HG02943 (cell line): ENCODE data around the gene GATB.

Experiments used
- ATAC-seq: cut with Tn5 transposase; IDR thresholded peaks from one replicate; pipeline ENCODE4 v1.9.1; 2021; ENCODE audit warnings: mild to moderate bottlenecking, low read depth, moderate library complexity; ENCODE audit not compliant: unreplicated experiment

GATB gene

DNA sequence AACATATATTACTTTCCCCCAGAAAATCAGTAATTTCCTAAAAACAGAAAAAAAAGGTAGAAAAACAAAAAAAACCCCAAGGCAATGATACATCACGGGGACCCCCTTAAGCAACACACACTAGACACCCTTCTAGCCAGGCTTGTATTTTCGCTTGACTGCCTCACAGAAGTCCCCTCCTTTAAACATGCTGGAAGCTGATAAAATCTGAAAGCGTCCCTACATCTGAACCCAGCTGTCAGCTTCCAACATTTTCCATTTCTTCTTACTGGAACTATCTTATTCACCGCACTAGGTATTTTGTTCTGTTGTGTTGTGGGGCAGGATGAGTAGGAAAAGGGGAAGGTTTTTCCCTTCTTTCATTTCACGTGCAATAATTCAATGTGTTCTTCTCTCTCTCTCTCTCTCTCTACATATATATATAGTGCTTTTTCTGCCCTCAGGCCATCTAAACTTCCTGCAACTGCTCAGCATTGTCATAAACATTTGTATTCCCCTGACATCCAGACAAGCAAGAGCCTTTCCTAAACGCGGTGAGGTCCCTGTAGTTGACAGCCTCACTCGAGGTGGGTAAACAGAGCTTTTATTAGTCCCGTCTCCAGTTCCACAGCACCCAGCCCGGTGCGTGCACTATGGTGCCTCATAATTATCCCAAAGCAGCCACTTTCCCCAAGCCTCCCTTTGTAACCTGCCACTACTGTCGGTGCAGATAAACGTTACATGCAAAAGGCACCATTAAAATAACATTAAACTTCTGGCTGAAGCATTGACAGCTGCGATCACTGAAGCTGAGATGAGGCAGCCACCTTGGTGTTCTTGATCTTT lies 82.5 kb downstream of the GATB start:
- no peak for ATAC-seq

DNA sequence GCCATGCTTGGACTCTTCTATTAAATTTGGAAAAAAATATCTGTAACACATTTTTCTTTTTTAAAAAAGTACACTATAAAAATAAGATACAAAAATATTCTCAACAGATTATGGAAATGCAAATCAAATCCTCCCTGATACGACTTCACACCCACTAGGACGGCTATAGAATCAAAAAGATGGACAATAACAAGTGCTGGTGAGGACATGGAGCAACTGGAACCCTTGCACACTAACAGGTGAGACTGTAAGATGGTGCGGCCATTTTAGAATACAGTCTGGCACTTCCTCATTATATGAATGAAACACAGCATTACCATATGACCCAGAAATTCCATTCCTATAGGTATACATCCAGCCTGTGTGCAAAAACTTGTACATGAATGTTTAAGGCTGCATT lies 83.6 kb downstream of the GATB start:
- no peak for ATAC-seq

- no peak for ATAC-seq
Measured at GRCh38 chr4:151676301-151676700, 84.5 kb downstream of the GATB start.

DNA sequence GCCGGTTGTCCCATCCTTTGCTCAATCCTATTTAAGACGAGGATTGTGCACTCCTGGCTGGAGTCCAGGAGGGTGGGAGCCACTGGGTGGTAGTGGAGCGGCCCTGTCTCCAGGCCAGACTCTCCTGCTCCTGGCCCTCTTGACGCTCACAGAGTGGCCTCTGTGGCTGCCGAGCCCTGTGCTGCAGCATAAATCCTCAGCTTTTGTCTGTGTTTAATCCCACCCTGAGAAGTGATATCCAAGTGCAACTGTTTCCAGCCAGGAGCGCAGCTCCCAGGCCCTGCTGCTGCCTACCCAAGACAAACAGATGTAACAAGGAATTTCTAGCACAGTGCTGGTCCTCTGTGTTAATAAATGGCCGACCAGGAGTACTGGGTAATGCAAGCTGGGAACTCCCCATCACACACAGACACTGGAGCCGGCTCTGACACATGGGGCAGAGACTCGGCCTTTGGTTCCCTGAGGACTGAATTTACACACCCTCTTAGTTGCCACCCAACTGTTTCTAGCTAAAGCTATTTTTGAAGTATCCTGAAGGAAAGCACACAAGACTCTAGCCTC lies 85.3 kb downstream of the GATB start:
- ATAC-seq, result no peak

GRCh38 chr4:151674804-151675391 lies 85.9 kb downstream of the GATB start:
- ATAC-seq, result no peak

DNA sequence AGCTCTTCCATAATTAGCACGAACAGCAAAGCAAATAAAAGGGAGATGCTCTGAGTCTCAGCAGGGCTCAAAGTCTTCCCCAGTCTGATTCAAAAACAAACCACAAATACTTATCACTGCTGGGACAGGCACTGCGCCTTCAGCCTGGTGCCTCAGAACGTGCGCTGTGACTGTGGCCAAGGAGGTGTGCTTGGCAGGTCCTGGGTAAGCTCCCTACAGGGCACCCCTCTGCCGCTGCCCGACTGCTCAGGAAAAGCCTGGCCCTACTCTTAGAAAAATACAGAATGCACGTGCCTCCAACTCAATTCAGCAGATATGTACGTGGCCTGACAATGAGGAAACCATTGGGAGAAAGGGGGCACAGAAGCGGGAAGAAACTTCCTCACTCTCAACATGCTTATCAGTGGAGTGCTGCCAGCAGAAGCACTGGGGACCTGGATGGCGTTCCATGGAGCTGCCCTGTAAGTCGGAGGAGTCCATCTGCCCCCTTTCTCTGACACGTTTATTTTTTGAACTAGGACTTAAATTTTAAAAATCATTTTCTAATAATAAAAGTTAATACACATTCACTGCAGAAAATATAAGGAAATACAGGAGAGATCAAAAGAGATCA lies 86.8 kb downstream of the GATB start:
- no peak for ATAC-seq

- ATAC-seq, result no peak
Measured at GRCh38 chr4:151672996-151673395, 87.8 kb downstream of the GATB start.

- ATAC-seq, result no peak
Measured at GRCh38 chr4:151671541-151672059, 89.2 kb downstream of the GATB start.

GRCh38 chr4:151670843-151671242 lies 90.0 kb downstream of the GATB start:
- no peak for ATAC-seq

- no peak for ATAC-seq
Measured at GRCh38 chr4:151669990-151670389, 90.8 kb downstream of the GATB start.

DNA sequence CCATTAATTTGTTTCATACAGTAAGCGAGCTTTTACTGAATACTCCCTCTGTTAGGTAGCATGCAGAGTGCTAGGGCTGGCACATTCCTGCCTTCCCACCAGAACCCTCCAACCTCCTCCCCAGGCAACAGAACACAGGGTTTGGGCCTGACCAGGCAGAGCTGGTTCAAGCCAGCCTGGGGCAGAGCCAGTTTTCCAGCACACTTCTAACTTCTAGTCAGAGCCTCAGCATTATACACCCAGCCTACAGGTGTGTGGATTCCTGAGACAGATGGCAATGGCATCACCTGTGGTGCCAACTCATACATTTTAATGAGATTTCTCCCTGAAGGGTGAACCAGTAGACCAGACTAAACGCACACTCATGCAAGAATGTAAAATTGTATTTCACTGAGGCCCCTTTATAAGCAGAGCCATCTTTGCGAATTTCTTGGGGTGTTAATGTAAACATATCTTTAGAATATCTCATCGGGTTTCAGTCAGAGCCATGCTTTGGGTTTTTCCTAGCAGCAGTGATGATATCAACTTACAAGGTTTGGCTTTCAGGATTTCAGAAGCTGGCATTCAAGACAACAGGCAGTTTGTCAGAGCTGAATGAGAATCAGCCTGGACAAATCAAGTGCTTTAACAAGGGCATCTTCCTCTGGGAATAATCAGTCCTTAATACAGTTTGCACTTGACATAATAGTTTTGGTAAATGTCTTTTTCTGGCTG lies 92.0 kb downstream of the GATB start:
- ATAC-seq, result no peak

GRCh38 chr4:151667666-151668065 lies 93.1 kb downstream of the GATB start:
- no peak for ATAC-seq

GRCh38 chr4:151667048-151667447 lies 93.8 kb downstream of the GATB start:
- ATAC-seq, result no peak

DNA sequence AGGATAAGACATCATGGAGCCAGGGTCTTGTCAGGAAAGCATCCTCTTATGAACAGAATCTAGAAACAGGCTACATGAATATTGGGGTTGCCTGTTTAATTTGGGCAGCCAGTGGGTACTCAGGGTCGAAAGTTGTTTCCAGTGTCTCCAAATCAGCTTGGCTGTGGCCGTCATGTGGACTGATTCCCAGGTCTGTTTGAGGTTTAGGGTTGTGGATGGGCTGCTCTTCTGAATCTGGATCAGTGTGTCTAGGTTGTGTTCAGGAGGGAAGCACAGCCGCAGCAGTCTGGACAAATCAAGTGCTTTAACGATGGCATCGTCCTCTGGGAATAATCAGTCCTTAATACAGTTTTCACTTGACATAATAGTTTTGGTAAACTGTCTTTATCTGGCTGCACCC lies 94.3 kb downstream of the GATB start:
- ATAC-seq, result no peak

- no peak for ATAC-seq
Measured at GRCh38 chr4:151665785-151666127, 95.1 kb downstream of the GATB start.

GRCh38 chr4:151665022-151665784 lies 95.6 kb downstream of the GATB start:
- ATAC-seq, result no peak

DNA sequence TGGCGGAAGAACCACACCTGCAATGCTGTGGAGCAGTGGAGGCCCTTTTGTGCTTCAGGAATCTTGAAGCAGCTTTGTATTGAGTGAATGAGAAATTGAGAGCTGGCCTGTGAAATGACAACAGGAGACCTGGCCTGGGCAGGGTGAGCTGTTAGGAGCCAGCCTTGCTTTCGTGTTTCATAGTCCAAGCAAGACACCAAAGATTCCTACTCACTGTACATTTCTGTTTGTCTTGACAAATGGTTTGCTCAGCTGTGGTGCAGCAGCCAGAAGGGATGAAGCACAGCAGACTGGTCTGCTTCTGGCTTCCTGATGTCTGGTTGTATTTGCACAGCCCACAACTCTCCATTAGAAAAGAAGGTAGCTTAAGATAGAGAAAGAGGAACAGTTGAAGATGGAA lies 96.5 kb downstream of the GATB start:
- ATAC-seq, result no peak

- no peak for ATAC-seq
Measured at GRCh38 chr4:151663109-151663508, 97.7 kb downstream of the GATB start.

- no peak for ATAC-seq
Measured at GRCh38 chr4:151661873-151662272, 98.9 kb downstream of the GATB start.

DNA sequence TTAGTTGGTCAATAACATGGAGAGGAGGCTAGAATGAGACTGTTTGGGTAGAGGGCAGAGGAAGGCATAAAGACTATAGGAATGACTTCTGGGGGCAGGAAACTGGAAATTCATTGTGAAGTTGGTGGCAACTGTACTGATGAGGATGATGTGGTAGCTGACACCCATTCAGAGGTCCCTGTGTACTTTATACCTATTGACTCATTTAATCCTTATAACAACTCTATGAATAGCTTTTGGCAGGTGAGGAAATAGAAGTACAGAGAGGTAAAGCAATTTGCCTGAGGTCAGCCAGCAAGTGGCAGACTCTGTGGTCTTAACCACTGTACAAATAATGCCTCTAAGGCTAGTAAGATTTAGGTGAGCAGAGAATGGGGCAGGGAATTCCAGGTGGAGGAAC lies 100.1 kb downstream of the GATB start:
- no peak for ATAC-seq
